Neural progenitor cell (in vitro differentiated cells): Measurements from ENCODE around the gene ISM1.

Source experiments
- EZH2phosphoT487 ChIP-seq: fragments of 200-600 bp; sonication (generic); IDR thresholded peaks from 2 replicates; pipeline ENCODE4 v1.6.1; 2017; ENCODE audit warnings: antibody characterized with exemption
- TF ChIP-seq, protein P1 (sequence below): fragments of 200-600 bp; sonication (generic); IDR thresholded peaks from 2 replicates; pipeline ENCODE4 v1.5.1; 2017; ENCODE audit warnings: antibody characterized with exemption, mild to moderate bottlenecking

DNA sequence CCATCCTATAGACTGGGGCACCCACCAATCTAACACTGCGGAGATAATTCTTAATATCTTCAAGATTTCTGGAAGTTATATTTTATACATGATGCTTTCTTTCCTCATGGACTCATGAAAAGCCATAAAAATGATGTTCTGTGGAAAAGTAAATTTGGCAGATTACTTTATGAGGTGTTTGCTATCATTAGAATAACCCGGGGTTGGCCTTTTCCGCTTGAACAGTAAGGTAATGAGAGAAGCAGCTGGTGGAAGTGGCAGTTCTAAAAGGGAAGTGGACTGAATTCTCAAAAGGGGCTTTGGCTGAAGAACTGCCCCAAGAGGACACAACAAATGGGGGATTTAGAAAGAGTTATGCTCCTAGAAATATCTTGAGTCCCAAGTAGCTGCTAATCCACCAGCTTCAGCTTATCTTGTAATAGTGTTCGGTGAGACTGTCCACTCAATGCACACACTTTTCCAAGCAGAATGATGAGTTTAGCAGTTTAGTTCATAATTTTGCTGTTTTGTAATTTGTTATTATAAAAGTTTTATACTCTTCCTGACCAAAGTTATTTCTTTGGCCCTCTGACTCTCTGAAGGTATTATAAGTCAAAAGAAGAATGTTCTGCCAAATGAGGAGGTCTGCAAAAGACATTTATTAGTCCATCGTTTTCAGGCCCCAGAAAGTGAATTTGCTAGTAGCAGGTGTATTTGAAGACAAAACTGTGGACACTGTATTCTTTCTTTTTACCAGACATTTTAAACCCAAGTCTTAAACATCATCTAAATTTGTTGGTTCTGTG lies 2.9 kb downstream of the ISM1 start:
- TF ChIP-seq, protein P1, sequence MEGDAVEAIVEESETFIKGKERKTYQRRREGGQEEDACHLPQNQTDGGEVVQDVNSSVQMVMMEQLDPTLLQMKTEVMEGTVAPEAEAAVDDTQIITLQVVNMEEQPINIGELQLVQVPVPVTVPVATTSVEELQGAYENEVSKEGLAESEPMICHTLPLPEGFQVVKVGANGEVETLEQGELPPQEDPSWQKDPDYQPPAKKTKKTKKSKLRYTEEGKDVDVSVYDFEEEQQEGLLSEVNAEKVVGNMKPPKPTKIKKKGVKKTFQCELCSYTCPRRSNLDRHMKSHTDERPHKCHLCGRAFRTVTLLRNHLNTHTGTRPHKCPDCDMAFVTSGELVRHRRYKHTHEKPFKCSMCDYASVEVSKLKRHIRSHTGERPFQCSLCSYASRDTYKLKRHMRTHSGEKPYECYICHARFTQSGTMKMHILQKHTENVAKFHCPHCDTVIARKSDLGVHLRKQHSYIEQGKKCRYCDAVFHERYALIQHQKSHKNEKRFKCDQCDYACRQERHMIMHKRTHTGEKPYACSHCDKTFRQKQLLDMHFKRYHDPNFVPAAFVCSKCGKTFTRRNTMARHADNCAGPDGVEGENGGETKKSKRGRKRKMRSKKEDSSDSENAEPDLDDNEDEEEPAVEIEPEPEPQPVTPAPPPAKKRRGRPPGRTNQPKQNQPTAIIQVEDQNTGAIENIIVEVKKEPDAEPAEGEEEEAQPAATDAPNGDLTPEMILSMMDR, result no peak
- TF ChIP-seq EZH2phosphoT487, result peak; percentile 5
